IgD-negative memory B cell (primary cell): ENCODE results near the gene MIEF2. TPM values are rescaled to one million over a fixed set of nuclear protein-coding genes. Genes with fewer than 3 reads are reported as not detected.
"Not testable (repeated sequence)": the region's sequence is repeated elsewhere in the genome, so short reads cannot be mapped to it uniquely, and the experiment has no call there.

Experiments
- H3K27ac Mint-ChIP-seq, 3 donors: one replicate each; pipeline ENCODE4 v1.8.0; 2020 to 2022; ENCODE audit warnings: mild to moderate bottlenecking in 3 of 3, mixed read lengths in 3 of 3, moderate library complexity in 1 of 3
- H3K27me3 Mint-ChIP-seq: one replicate; pipeline ENCODE4 v1.8.0; 2021; ENCODE audit warnings: mixed read lengths
- H3K36me3 Mint-ChIP-seq: one replicate; pipeline ENCODE4 v1.8.0; 2020; ENCODE audit warnings: mild to moderate bottlenecking, mixed read lengths
- H3K4me1 Mint-ChIP-seq, 3 donors: one replicate each; pipeline ENCODE4 v1.8.0; 2020 to 2022; ENCODE audit warnings: mixed read lengths in 3 of 3, mild to moderate bottlenecking in 1 of 3
- H3K4me3 Mint-ChIP-seq, 4 donors: one replicate each; pipeline ENCODE4 v1.8.0; 2020 to 2022; ENCODE audit warnings: mild to moderate bottlenecking in 4 of 4, mixed read lengths in 4 of 4, moderate library complexity in 3 of 4
- H3K9me3 Mint-ChIP-seq, 3 donors: one replicate each; pipeline ENCODE4 v1.8.0; 2020 to 2021; ENCODE audit warnings: mixed read lengths in 3 of 3, mild to moderate bottlenecking in 1 of 3
- polyA plus RNA-seq: library from polyadenylated mRNA; unstranded; fragments of 300-500 nt; fragmentation: Illumina TruSeq; gene quantifications from one replicate; pipeline ENCODE4 v1.2.3, GENCODE V29; 2021

Gene MIEF2
- polyA plus RNA-seq = 12.3 TPM

GRCh38 chr17:18260332-18261145, at the start of gene MIEF2:
TSS of gene MIEF2 (plus strand) at chr17:18260662. CDS start at chr17:18262721, 2,059 bp downstream.
- Mint-ChIP-seq H3K36me3 (no peaks in the 10 kb centered on the region), H3K27ac (peak within 1 kb of the TSS; percentile 55 to 89 (median 86)), H3K4me3 (peak within 1 kb of the TSS; percentile 80 to 97 (median 92)), H3K9me3 (no peaks in the 10 kb centered on the region), H3K4me1 (peaks cover 4 to 24% (median 16%) of the 10 kb centered on the region in 3 donors), H3K27me3 (no peaks in the 10 kb centered on the region)

DNA sequence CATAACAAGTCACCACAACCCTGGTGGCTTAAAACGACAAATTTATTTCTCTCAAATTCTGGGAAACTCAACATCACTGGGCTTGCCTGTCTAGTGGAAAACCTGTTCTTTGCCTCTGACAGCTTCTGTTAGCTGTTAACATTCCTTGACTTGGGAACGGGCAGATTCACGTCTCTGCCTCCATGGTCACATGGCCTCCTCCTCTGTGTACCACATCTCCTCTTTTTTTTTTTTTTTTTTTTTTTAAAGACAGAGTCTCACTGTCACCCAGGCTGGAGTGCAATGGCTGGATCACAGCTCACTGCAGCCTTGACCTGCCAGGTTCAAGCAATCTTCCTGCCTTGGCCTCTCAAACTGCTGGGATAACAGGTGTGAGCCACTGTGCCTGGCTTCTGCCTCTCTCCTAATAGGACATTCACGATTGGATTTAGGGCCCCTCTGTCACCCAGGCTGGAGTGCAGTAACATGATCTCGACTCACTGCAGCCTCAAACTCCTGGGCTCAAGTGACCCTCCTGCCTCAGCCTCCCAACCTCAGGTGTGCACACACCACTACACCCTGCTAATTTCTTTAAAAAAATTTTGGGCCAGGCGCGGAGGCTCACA, 46.7 kb upstream of the MIEF2 start:
- H3K27ac Mint-ChIP-seq = no peak overlapping the region
- H3K9me3 Mint-ChIP-seq = no peaks in the 10 kb centered on the region
- no peaks in the 10 kb centered on the region for H3K27me3 Mint-ChIP-seq
- no peak overlapping the region for H3K4me3 Mint-ChIP-seq
- no peaks in the 10 kb centered on the region for H3K36me3 Mint-ChIP-seq
- peaks cover 0 to 1% (median 0%) of the 10 kb centered on the region in 3 donors for H3K4me1 Mint-ChIP-seq

GRCh38 chr17:18216906-18217305, 43.6 kb upstream of the MIEF2 start:
- H3K9me3 Mint-ChIP-seq, H3K27me3 Mint-ChIP-seq, H3K4me1 Mint-ChIP-seq, H3K4me3 Mint-ChIP-seq, H3K36me3 Mint-ChIP-seq: not testable (repeated sequence)
- peak overlapping the region in 1 of 3 donors; percentile 59 for H3K27ac Mint-ChIP-seq

DNA sequence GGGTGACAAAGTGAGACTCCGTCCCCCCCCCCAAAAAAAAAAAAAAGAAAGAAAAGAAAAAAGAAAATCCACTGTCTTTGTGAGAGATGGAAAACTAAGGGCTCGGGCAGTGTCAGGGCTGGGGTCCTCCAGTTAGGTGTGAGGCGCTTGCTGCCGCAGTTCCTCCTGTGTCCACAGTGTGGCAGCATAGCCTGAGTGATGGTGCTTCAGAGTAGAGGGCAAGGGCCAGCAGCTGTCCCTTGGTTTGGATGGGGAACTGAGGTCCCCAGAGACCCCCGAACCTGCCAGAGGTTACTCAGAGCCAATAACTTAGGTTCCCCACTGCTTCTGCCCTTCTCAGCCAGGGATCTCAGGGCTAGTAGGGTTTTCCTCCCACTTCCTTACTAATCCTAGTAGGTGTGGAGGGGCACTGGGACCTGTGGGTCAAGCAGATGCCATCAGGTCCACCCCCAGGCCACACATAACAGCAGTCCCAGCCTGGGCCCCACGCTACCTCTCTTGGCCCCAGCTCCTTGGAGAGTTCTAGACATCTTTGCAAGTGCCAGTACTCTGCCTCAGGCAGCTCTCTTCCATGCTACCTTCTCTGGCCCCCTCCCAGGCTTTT, 42.9 kb upstream of the MIEF2 start:
- H3K4me1 Mint-ChIP-seq = peaks cover 0 to 1% (median 0%) of the 10 kb centered on the region in 3 donors
- H3K9me3 Mint-ChIP-seq = no peaks in the 10 kb centered on the region
- peak overlapping the region in 1 of 3 donors; percentile 11 for H3K27ac Mint-ChIP-seq
- no peaks in the 10 kb centered on the region for H3K36me3 Mint-ChIP-seq
- H3K27me3 Mint-ChIP-seq = no peaks in the 10 kb centered on the region
- no peak overlapping the region for H3K4me3 Mint-ChIP-seq

DNA sequence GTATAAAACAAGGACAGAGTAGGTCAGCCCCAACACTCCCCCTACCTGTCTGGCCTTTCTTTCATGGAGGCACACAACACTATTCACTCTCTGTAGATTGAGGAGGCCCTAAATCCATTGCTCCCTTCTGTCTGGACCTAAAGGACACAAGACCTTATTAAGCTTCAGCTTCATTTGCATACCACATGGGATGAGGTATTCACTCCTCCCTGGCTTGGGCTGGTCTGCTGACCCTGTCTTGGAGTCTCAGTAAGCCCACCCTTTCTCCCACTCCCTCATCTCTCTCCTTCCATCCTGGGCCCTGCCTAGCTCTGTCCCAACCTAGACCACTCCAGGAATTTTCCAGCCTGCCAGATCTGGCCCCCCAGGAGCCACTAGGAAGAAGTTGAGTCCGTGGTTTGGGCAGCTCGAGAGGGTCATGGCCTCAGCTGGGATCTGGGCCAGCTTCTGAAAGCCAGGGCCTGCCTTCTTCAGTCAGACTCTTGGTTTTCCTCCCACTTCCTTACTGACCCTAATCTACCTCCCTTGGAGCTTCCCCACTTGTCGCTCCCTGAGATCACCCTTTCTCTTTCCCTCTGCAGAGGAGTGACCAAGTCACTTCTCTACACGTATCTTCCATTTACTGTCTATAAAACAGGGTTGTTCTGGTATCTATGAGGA, 41.6 kb upstream of the MIEF2 start:
- no peaks in the 10 kb centered on the region for H3K27me3 Mint-ChIP-seq
- no peak overlapping the region for H3K4me3 Mint-ChIP-seq
- no peaks in the 10 kb centered on the region for H3K36me3 Mint-ChIP-seq
- H3K4me1 Mint-ChIP-seq = peaks cover 0 to 1% (median 0%) of the 10 kb centered on the region in 3 donors
- H3K27ac Mint-ChIP-seq = no peak overlapping the region
- H3K9me3 Mint-ChIP-seq = no peaks in the 10 kb centered on the region

GRCh38 chr17:18224053-18224386, 36.4 kb upstream of the MIEF2 start:
- Mint-ChIP-seq H3K27me3 (no peaks in the 10 kb centered on the region), H3K36me3 (no peaks in the 10 kb centered on the region), H3K4me3 (no peak overlapping the region), H3K4me1 (peaks cover 0 to 10% (median 10%) of the 10 kb centered on the region in 3 donors), H3K9me3 (no peaks in the 10 kb centered on the region), H3K27ac (peak overlapping the region in 1 of 3 donors; percentile 13)

DNA sequence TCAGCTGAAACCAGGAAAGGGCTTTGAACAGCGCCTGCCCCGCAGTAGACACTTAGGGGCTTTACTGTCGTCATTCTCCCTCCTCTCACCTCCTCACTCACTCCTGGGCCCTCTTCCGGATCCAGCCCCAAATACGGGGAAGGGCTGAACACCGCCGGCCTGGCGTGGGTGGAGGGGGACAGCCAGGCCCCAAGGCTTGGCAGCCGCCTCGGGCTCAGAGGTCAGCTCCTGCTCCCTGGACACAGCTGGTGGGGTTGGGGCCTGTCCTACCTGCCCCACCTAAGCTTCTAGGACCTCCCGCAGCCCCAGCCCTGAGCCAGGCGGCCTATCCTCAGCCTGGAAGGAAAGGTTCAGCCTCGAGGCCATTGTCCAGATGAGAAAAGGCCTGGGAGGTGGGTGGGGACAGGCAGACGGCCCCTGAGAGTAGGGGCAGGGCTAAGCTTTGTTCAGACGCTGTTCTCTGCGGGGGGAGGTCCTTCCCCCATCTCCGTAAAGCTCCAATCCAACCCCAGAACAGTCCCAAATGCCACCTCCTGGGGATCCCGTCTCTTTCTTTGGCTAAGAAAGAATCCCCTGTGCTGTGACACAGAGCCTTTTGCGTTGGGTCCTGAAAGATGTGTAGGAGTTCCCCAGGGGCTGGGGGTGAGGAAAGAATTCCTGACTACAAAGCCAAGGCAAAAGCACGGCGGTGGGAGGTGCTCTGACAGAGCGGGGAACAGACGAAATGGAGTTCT, 35.9 kb upstream of the MIEF2 start:
- Mint-ChIP-seq H3K4me1 (peaks cover 0 to 10% (median 10%) of the 10 kb centered on the region in 3 donors), H3K4me3 (peak overlapping the region in 3 of 4 donors; percentile 70 to 86 (median 70)), H3K9me3 (no peaks in the 10 kb centered on the region), H3K36me3 (no peaks in the 10 kb centered on the region), H3K27ac (peak overlapping the region in 2 of 3 donors; percentile 62 to 71), H3K27me3 (no peaks in the 10 kb centered on the region)

DNA sequence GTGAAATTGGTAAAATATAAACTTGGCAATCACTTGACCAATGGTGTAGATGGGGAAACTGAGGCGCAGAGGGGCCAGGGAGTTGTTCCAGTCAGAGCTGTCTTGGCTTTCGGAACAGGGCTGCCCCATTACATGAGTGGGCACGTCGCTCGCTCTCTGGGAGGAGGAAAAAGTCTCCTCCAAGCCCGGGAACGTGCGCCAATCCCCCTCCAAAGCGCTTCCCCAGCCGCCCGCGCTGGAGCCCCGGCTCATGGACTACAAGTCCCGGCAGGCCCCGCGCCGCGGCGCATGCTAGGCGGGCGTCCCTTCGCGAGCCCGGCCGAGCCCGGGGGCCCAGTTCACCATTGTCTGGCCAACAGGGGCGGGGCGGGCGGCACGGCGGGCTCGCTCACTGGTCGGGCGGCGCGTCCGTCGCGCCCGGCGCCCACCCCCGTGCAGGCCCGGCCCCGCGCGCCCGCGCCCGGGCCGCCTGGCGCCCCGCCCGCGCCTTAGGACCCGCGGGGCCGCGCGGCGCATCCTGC, 35.3 kb upstream of the MIEF2 start, which contains the start of gene LLGL1:
LLGL1 (plus strand) TSS at position 515 of the 521 bp plus-strand sequence. CDS start 48 bp downstream, outside the sequence.
- peak within 1 kb of the TSS; percentile 62 to 89 (median 80) for H3K27ac Mint-ChIP-seq
- H3K4me1 Mint-ChIP-seq = peaks cover 0 to 10% (median 10%) of the 10 kb centered on the region in 3 donors
- H3K9me3 Mint-ChIP-seq = no peaks in the 10 kb centered on the region
- no peaks in the 10 kb centered on the region for H3K27me3 Mint-ChIP-seq
- no peaks in the 10 kb centered on the region for H3K36me3 Mint-ChIP-seq
- H3K4me3 Mint-ChIP-seq = peak within 1 kb of the TSS; percentile 75 to 96 (median 94)

- Mint-ChIP-seq H3K4me3 (peak overlapping the region; percentile 75 to 96 (median 94)), H3K36me3 (no peaks in the 10 kb centered on the region), H3K27ac (peak overlapping the region in 2 of 3 donors; percentile 80 to 89), H3K9me3 (no peaks in the 10 kb centered on the region), H3K4me1 (peaks cover 0 to 10% (median 10%) of the 10 kb centered on the region in 3 donors), H3K27me3 (no peaks in the 10 kb centered on the region)
Measured at GRCh38 chr17:18225642-18226283, 34.7 kb upstream of the MIEF2 start.

- Mint-ChIP-seq H3K9me3 (no peaks in the 10 kb centered on the region), H3K27ac (peak overlapping the region; percentile 56 to 89 (median 80)), H3K4me3 (peak overlapping the region; percentile 75 to 96 (median 94))
Measured at GRCh38 chr17:18226284-18226945, 34.0 kb upstream of the MIEF2 start.

DNA sequence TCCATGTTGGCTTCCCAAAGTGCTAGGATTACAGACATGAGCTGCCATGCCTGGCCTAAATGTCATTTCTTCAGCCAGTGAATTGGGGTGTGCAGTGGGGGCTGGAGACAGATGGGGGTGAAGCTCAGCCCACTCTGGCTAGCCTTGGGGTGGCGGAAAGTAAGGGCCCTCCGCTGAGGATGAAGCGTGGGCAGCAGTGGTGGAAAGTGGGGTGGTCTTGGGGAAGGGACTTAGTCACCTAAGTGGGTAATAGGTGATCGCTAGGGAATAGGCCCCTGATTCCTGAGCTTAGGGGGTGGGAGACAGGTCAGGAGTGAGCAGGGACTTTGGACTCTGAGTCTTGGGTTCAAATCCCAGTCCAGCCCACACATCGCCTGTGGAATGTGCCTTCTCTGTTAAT, 32.8 kb upstream of the MIEF2 start:
- H3K9me3 Mint-ChIP-seq = no peaks in the 10 kb centered on the region
- H3K4me1 Mint-ChIP-seq = peaks cover 0 to 10% (median 10%) of the 10 kb centered on the region in 3 donors
- no peak overlapping the region for H3K27ac Mint-ChIP-seq
- peak overlapping the region in 2 of 4 donors; percentile 49 to 85 for H3K4me3 Mint-ChIP-seq
- H3K27me3 Mint-ChIP-seq = no peaks in the 10 kb centered on the region
- H3K36me3 Mint-ChIP-seq = no peaks in the 10 kb centered on the region

More at GRCh38 chr17:18226284-18226945, 34.0 kb upstream of the MIEF2 start:
- Mint-ChIP-seq H3K36me3 (no peaks in the 10 kb centered on the region), H3K4me1 (peaks cover 0 to 10% (median 10%) of the 10 kb centered on the region in 3 donors), H3K27me3 (no peaks in the 10 kb centered on the region)

GRCh38 chr17:18228176-18228682, 32.2 kb upstream of the MIEF2 start:
- H3K4me3 Mint-ChIP-seq = peak overlapping the region in 1 of 4 donors; percentile 49
- H3K36me3 Mint-ChIP-seq = no peaks in the 10 kb centered on the region
- H3K9me3 Mint-ChIP-seq = no peaks in the 10 kb centered on the region
- H3K27me3 Mint-ChIP-seq = no peaks in the 10 kb centered on the region
- H3K27ac Mint-ChIP-seq = no peak overlapping the region
- H3K4me1 Mint-ChIP-seq = peaks cover 0 to 10% (median 10%) of the 10 kb centered on the region in 3 donors

- Mint-ChIP-seq H3K4me3 (no peak overlapping the region), H3K36me3 (no peaks in the 10 kb centered on the region), H3K4me1 (peaks cover 0 to 10% (median 10%) of the 10 kb centered on the region in 3 donors), H3K27me3 (no peaks in the 10 kb centered on the region), H3K9me3 (no peaks in the 10 kb centered on the region), H3K27ac (no peak overlapping the region)
Measured at GRCh38 chr17:18229254-18229653, 31.2 kb upstream of the MIEF2 start.
